Frontal cortex (tissue), 4 donors: ENCODE results near the gene STK10. TPM values are rescaled to one million over a fixed set of nuclear protein-coding genes. Genes with fewer than 3 reads are reported as not detected.
"Not testable (repeated sequence)": the region's sequence is repeated elsewhere in the genome, so short reads cannot be mapped to it uniquely, and the experiment has no call there.

Experiments
- DNase-seq, 2 donors: peaks; one replicate each; pipeline ENCODE4 v3.0.0; 2012; ENCODE audit warnings: low spot score in 2 of 2
- FAIRE-seq: peaks from 2 replicates; lab custom pipeline; 2012; peaks lifted over from hg19 to GRCh38; lab: Jason Lieb, UNC
- total RNA-seq: library from RNA; depleted of rRNA; stranded (reverse); fragments of >200 nt; gene quantifications from one replicate; pipeline ENCODE4 v1.2.3, GENCODE V29; 2014
- donor health status: control.
- donor health status: control.
- donor health status: control.

Gene STK10
- total RNA-seq, 1 donor from 2014 or later, result 4.5 TPM

GRCh38 chr5:172044631-172045314 lies 143.3 kb downstream of the STK10 start:
- FAIRE-seq, result no peak
- DNase-seq, result no peak

- no peak for DNase-seq
Observed at GRCh38 chr5:172043865-172044264, 144.2 kb downstream of the STK10 start.

GRCh38 chr5:172042183-172042582 lies 145.8 kb downstream of the STK10 start:
- no peak for FAIRE-seq

More at GRCh38 chr5:172043865-172044264, 144.2 kb downstream of the STK10 start:
- FAIRE-seq, result no peak

GRCh38 chr5:172038167-172038566 lies 149.9 kb downstream of the STK10 start:
- no peak for FAIRE-seq

More at GRCh38 chr5:172042183-172042582, 145.8 kb downstream of the STK10 start:
- DNase-seq, result no peak

GRCh38 chr5:172035049-172035448 lies 153.0 kb downstream of the STK10 start:
- DNase-seq, result no peak
- FAIRE-seq, result no peak

More at GRCh38 chr5:172038167-172038566, 149.9 kb downstream of the STK10 start:
- DNase-seq, result no peak

- DNase-seq (no peak), FAIRE-seq (no peak)
Observed at GRCh38 chr5:172031894-172032461, 156.0 kb downstream of the STK10 start.

GRCh38 chr5:172029876-172030275 lies 158.1 kb downstream of the STK10 start:
- FAIRE-seq, result no peak
- no peak for DNase-seq

GRCh38 chr5:172028167-172028566 lies 159.9 kb downstream of the STK10 start:
- FAIRE-seq, result no peak
- DNase-seq, result no peak

- FAIRE-seq, DNase-seq: not testable (repeated sequence)
Observed at GRCh38 chr5:172020110-172020786, 167.8 kb downstream of the STK10 start.

GRCh38 chr5:172015346-172015745 lies 172.7 kb downstream of the STK10 start:
- DNase-seq, result no peak
- no peak for FAIRE-seq

- DNase-seq, result no peak
- FAIRE-seq, result no peak
Observed at GRCh38 chr5:172010278-172010677, 177.7 kb downstream of the STK10 start.

- no peak for DNase-seq
- FAIRE-seq, result no peak
Observed at GRCh38 chr5:172009536-172010270, 178.3 kb downstream of the STK10 start.

GRCh38 chr5:172008689-172009141 lies 179.3 kb downstream of the STK10 start:
- FAIRE-seq (no peak), DNase-seq (no peak)

GRCh38 chr5:172008111-172008455 lies 179.9 kb downstream of the STK10 start:
- DNase-seq (no peak), FAIRE-seq (no peak)

GRCh38 chr5:172007175-172008110 lies 180.6 kb downstream of the STK10 start:
- FAIRE-seq, result no peak
- DNase-seq, result no peak

GRCh38 chr5:172006321-172007174 lies 181.5 kb downstream of the STK10 start, which contains the start of gene FBXW11:
Gene FBXW11 (minus strand): TSS chr5:172006638. CDS start chr5:172006502, 136 bp downstream.
- no peak for FAIRE-seq

GRCh38 chr5:172005708-172006320 lies 182.2 kb downstream of the STK10 start:
- FAIRE-seq, result no peak

More at GRCh38 chr5:172006321-172007174, 181.5 kb downstream of the STK10 start, which contains the start of gene FBXW11:
- peak; percentile 88 to 91 for DNase-seq

GRCh38 chr5:172004824-172005237 lies 183.2 kb downstream of the STK10 start:
- no peak for FAIRE-seq
- DNase-seq, result no peak

More at GRCh38 chr5:172005708-172006320, 182.2 kb downstream of the STK10 start:
- peak in 1 of 2 donors; percentile 20 for DNase-seq
